ENCODE data around the gene QRFP.

- no peak for TF ChIP-seq CTCF (IDR thresholded peaks at IDR 0.05; ENCODE audit: insufficient read depth, low read length, poor library complexity, severe bottlenecking)
- no peak for TF ChIP-seq EZH2phosphoT487 (conservative IDR thresholded peaks at IDR 0.05; ENCODE audit: low read length)
These were observed 42.9 kb upstream of the QRFP start for GRCh38 chr9:130939405-130940026.

Data from SU-DHL-6 (cell line).